Activated CD8-positive, alpha-beta memory T cell treated with anti-CD3 and anti-CD28 coated beads, Interleukin-2, amount 50 U/mL, for 24 hours (primary cell): ENCODE data around the gene SLC37A2.
"Not testable (repeated sequence)": the region's sequence is repeated elsewhere in the genome, so short reads cannot be mapped to it uniquely, and the experiment has no call there.

Experiments used
- DNase-seq: peaks from one replicate; pipeline ENCODE4 v3.0.0-alpha.2; 2020; ENCODE audit errors: extremely low read depth

Gene SLC37A2

DNA sequence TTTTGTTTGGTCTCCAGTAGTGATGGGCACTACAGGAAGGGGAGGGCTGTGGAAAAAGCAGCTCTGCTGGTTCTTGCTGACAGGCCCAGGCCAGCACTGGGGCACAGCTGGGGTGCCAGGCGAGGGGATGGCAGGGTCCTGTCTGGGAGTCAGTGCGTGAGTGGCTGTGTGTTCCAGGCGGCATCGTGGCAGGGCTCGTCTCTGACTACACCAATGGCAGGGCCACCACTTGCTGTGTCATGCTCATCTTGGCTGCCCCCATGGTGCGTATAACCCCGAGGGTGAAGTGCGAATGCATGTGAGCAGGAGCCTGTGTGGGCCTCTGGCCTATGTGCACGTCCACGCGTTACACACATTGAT, 20.9 kb downstream of the SLC37A2 start:
- DNase-seq, result no peak

DNA sequence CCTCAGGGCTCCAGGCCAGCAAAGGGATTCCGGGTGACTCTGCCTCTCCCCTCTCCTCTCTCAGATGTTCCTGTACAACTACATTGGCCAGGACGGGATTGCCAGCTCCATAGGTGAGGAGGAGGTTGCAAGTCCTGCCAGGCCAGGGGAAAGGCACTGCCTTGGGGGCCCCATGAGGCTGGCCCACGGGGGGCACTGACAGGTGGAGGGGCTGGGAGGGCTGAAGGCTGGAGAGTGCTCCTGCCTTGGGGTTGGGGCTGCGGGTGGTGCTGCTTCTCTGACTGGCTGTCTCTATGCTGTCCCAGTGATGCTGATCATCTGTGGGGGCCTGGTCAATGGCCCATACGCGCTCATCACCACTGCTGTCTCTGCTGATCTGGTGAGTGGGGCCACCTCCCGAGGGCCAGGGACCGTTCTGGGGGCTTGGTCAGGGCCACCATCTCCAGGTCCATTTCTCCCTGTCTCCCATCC, 21.7 kb downstream of the SLC37A2 start:
- DNase-seq, result no peak

DNA sequence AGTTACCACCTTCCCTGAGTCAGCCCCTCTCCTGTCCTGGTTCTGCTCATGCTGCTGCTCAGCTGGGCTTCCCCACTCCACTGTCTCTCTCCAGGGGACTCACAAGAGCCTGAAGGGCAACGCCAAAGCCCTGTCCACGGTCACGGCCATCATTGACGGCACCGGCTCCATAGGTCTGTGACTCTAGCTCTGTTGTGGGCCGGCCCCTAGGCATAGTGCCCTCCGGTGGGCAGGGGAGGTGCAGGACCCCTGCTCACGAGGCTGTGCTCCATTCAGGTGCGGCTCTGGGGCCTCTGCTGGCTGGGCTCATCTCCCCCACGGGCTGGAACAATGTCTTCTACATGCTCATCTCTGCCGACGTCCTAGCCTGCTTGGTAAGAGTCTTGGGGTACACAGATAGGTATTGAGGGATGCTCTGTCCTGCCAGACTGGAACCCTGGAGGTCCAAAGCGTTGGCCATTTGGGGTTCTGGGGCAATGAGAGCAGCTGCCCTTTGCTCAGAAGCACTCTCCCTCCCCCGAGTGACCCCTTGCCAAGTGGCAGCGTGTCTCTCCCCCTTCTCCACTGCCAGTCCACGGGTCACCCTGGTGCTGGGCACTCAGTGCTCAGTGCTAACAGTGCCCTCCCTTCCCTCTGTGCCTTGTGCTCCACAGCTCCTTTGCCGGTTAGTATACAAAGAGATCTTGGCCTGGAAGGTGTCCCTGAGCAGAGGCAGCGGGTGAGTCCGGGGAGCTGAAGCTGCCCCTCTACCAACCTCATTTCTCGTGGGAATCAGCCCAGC, 22.4 kb downstream of the SLC37A2 start:
- no peak for DNase-seq

DNA sequence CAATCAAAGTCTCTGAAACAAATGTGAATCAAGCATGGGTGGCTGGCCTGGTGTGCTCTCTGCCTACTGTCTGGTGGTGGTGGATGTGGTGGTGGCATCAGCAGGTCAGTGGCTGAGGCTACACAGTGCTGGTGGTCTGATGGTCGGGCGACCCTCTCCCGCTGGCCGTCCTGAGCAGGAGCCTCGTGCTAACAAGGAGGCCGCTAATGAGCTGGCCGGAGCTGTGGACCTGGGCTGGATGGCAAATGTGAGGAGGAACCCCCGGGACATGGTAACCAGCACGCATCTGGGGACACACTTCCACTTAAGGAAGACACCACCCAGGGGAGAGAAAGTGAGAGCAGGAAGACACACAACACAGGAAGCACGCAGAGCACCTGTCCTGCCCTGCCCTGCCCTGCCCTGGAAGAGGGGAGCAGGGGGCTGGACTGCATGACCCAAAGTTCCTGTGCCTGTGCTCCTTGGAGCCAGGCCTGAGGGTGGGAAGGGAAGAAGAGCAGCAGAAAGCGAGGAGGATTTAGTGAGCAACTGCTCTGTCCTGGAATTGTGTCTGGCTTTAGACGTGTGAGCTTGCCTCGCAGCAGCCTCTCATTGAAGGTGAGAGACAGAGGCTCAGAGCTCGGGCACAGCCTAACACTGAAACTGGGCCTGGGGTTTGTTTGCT, 23.7 kb downstream of the SLC37A2 start:
- no peak for DNase-seq

DNA sequence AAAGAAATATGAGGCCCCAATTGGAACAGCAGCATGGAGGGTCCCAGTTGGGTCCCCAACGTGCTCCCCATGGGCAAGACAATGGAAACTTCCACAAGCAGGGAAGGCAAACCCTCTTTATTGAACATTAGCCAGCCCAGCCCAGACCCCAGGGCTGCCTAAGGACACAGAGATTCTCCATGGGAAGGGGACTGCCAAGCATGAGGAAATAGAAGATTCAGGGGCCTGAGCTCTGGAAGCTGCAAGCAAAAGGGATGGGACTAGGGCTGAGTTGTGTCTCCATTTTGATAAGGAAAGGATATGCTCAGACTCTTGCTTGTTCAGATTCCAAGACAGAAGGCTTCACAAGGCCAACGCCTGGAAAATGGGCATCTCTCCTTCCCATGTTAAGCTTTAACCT, 25.0 kb downstream of the SLC37A2 start:
- no peak for DNase-seq

DNA sequence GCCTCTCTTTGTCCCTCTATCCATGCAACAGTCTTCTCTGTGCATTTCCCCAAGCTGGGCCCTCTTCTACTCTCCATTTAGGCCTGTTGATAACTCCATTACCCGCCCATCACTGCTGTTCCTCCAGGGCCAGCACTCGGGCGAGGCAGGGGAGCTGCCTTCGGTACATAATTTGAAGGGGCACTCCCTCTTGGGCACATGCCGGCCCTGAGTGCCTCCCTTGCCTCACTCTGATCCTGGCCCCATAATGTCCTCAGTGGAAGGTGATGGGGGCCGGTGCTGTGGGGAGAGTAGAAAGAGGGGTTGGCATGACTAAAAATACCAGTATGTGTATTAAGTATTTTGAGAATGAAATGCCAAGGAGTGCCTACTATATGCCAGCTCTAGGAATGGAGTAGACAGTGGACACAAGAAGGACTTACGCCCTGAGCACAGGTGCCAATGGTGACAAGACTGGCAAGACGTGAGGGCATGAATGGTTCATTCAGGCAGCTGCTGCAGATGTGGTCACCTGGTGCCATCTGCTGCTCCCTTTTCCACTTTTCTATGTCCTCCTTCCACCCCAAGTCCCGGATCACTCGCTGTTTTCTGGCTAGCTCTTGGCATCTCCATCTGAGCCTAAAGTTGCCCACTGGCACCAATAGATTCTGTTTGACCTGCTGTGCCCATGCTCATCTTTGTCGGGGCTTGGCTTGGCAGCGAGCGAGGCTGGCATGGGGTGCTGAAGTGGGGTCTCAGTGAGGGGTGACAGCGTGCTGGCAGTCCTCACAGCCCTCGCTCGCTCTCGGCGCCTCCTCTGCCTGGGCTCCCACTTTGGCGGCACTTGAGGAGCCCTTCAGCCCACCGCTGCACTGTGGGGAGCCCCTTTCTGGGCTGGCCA, 25.7 kb downstream of the SLC37A2 start:
- no peak for DNase-seq

DNA sequence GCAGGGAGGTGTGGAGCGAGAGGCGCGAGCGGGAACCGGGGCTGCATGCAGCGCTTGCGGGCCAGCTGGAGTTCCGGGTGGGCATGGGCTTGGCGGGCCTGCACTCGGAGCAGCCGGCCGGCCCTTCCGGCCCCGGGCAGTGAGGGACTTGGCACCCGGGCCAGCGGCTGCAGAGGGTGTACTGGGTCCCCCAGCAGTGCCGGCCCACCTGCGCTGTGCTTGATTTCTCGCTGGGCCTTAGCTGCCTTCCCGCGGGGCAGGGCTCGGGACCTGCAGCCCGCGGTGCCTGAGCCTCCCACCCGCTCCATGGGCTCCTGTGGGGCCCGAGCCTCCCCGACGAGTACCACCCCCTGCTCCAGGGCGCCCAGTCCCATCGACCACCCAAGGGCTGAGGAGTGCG, 26.4 kb downstream of the SLC37A2 start:
- not testable (repeated sequence) for DNase-seq

DNA sequence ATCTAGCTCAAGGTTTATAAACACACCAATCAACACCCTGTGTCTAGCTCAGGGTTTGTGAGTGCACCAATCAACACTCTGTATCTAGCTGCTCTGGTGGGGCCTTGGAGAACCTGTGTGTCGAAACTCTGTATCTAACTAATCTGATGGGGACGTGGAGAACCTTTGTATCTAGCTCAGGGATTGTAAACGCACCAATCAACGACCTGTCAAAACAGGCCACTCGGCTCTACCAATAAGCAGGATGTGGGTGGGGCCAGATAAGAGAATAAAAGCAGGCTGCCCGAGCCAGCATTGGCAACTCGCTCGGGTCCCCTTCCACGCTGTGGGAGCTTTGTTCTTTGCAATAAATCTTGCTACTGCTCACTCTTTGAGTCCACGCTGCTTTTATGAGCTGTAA, 27.0 kb downstream of the SLC37A2 start:
- not testable (repeated sequence) for DNase-seq

DNA sequence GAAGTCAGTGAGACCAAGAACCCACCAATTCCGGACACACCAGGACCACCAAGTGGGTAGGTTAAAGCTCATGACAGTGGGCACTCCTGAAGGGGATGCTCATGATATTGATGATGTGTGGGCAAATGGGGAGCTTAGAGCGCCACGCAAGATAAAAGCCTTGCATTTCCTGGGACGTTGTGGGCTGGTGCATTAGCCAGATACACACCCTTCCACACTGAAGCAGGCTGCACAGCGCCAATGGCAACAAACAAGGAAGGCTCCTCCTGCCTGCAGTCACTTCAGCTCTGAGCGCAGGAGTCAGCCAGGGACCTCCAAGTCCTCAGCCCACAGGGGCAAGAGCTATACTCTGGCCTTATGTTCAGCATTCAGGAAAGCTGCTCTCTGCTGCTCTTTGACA, 27.7 kb downstream of the SLC37A2 start:
- no peak for DNase-seq

DNA sequence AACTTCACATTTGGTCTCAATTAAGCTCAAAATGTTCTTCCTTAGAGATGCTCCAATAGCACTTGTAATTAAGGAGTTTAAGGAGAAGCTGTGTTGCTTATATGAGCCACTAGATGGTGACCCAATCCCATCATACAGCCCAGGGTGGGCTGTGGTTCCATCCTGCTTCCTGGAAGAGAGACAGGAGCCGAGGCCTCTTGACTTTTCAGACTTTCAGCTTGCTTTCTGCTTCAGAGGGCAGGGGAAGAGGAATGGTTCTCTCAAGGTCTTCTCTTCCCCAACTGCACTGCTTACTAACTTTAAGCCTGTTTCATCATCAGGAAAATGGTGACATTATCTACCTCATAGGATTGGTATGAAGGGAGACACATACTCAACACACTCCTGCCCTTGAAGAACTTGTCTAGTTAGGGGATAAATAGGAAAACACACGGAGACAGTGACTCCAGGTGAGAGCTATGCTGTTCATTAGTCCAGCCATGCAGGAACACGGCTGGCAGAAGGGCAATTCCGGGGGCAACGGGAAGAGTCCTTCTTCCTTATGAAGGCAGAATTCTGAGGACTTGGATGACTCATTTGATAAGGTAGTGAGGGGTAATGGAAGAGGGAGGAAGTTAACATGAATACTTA, 28.3 kb downstream of the SLC37A2 start:
- no peak for DNase-seq

DNA sequence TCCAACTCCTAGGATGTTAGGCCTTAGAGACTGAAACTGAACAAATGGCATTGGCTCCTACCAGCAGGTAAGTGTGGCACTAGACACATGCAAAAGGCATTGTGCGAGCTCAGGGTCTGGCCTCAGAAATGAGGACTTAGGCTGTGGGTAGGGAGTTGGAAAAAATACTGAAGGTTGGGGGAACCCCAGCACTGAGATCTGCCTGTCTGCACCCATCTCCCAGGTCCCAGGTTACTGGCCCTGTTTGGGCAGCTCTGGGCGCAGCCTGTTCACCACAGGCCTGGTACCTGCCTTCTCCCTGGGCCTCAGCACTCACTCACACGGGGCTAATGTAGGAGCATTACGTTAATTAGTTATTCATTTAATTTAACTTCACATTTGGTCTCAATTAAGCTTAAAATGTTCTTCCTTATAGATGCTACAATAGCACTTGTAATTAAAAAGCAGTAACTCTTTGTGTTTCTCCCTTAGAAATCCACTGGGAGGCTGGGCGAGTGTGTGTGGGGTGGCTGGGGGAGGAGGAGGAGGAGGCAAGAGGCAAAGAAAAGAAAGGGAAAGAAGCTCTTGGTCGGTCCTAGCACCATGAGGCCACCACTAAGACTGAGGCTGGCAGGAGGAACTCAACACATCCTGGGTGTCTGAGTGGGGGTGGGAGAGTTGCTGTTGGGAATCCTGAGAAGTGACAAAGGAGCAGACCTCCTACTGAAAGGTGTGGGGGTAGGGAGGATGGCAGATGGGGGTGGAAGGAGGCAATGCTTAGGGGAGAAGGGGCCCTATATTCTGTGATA, 29.0 kb downstream of the SLC37A2 start:
- no peak for DNase-seq

DNA sequence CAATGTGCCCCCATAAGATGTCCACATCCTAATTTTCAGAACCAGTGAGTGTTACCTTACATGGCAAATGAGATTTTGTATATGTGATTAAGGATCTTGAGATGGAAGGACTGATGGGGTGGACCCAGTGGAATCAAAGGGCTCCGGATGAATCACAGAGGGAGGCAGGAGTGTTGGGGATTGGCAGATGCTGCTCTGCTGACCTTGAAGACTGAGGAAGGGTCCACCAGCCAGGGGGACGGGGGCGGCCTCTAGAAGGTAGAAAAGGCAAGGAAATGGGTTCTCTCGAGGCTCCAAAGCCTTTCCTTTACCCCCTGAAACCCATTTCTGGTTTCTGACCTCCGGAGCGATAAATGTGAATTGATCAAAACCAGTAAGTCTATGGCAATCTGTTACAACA, 29.6 kb downstream of the SLC37A2 start:
- DNase-seq, result no peak

DNA sequence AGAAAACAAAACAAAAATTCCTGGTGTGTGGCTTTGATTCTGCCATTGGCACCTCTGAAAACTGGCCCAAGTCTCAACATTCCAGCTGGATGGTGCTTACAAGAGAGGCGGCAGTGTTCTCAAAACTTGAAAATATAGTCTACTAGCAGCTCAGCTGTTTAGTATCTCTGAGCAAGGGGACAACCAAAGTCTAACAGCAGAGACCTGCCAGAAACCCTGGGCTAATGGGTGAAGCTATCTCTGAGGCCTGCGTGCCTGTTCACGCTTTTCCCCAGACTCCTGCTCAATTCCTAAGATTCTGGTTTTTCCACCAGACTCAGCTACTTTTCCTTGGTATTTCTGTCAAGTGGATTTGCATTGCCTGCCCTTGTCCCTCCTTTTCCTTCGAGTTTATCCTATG, 30.4 kb downstream of the SLC37A2 start:
- DNase-seq, result no peak

DNA sequence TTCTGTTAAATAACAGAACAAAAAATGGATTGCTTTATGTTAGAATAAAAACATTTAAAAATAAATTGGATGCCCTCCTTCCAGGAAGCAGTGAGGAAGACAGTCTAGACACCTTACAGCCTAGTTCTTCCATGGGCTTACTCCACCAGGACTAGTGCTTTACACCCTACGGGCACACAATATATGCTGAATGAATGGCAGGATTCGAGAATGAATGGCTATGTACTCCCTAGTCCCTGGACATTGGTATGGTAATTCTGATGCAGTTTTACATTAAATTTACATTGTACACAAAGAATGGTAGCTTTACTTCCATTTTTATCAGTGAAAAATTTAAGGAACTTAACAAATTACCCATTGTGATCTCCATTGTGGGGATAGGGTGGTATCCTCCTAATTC, 31.6 kb downstream of the SLC37A2 start:
- no peak for DNase-seq

DNA sequence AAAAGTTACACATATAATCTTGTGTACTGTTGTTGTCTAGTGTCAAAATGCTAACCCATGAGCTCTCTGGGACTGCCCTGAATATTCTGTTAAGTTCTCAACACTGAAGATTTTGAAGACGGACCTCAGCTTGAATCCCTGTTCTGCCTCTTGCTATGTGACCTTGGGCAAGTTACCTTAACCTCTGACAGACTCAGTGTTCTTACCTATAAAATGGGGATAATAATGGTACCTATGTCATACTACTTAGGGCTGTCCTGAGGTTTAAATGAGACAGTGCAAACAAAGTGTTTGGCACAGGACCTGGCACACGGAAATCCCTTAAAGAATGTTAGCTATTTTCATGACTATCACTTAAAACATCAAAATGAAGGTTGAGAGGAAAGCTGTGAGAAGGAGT, 37.0 kb downstream of the SLC37A2 start:
- DNase-seq, result no peak

DNA sequence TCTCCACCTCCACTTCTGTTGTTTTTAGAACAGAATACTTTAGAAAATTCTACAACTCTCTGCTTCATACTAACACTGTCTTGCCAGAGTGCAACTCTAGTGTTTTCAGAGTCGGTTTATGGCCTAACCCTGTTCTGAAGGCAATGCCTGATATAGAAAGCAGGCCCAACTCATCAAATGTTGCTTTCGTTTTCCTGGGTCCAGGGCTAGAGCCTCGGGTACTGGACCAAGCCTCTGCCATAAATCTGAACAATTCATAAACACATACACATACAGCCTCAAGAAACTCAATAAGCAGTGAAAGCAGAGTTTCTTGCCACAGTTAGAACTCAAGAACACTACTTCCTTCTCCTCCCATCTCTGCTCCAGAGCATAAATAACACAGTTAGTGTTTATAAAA, 38.5 kb downstream of the SLC37A2 start:
- no peak for DNase-seq

DNA sequence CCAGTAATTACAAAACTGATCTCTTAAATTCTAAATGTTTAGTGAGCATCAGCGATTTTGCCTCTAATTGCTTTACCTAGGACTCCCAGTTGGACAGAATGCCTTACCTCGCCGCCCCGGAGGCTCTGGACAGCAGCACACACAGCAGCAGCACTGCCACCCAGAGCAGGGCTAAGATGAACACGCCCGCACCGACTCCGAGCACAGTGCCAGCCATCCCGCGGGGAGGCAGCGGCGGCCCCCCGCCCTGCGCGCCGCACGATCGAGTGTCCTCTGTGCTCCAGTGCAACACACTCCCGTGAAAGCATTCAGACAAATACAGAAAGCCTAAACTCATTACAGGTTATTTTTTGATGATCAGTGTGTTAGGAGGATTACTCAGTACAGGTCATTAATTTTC, 38.9 kb downstream of the SLC37A2 start:
- DNase-seq, result no peak

DNA sequence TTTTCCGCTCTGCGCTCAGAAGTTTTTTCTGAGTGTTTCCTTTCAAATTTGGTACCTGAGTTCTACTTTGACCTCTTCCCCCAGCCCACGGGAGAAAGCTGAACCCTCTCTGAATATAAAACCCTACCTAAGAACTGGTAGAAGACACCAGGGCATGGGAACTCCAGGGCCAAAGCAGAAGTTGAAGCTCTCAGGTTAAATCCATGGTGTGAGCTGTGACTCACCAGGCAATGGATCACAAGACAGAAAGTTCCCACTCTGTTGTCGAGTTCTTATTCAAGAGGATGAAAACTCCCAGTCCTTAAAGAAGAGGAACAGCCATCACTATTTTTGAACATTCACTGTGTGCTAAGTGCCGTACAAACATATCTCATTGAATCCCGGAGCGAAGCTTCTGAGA, 39.4 kb downstream of the SLC37A2 start:
- DNase-seq, result no peak

DNA sequence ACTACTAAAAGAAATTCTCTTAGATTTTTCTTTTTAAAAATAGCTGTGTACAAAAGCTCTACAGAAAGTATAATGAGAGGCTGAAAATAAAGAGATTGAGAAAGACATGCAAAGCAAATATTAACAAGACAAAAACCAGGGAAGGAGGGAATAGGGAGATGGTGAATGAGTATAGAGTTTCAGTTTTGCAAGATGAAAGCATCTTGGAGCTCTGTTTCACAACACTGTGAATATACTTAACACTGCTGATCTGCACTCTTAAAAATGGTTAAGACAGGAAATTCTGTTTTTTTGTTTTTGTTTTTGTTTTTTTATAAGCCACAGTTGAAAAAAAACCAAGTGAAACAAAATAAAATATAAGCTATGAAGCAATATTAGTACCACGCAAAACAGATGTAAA, 42.8 kb downstream of the SLC37A2 start:
- no peak for DNase-seq

DNA sequence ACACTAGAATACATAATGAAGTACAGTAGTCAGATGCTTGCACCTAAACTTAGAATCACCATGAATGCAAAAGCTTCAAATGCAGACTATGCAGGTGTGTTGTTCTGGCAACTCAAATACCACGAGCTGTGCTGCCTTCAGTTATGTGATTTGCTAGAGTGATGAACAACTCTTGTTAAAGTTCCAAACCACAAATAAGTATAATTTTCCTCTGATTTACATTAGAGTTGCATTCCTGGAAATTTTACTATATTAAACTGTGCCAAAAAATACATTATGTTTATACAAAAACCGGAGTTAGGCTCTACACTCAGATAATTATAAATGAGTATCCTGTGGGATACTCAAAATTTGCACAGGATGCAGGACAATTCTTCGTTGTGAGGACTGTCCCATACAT, 45.4 kb downstream of the SLC37A2 start:
- DNase-seq, result no peak

DNA sequence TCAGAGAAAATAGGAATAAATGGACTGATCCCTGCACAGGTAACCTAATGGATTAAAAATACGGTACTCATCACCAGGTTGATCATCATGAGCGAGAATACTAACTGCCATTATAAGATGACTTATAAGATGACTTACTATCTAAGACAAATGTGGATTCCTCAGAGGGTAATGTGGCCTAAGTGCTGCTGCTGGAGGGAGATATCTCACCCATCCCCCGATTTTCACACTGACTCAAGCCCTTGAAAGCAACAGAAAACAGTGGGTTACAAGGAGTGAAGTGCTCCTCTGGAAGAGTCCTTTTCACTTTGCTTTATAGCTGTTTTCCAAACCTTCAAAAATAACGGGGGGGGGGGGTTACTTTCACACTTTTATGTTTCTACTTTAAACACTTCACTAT, 47.4 kb downstream of the SLC37A2 start:
- no peak for DNase-seq
